RWPE1 (cell line): ENCODE data around the gene SAMD4A.
"Not testable (repeated sequence)": the region's sequence is repeated elsewhere in the genome, so short reads cannot be mapped to it uniquely, and the experiment has no call there.

ENCODE experiments used
- CTCF ChIA-PET: fragments of 350-600 bp; sonication (Branson Sonifier 250); formaldehyde crosslinking; extraction: SDS; loops from one replicate; lab custom pipeline; 2021; lab: Yijun Ruan, JAX
- POLR2A ChIA-PET: fragments of 400-600 bp; formaldehyde crosslinking; extraction: SDS; loops from one replicate; lab custom pipeline; 2020; ENCODE audit warnings: antibody characterized with exemption; ENCODE audit not compliant: low non-redundant PET; lab: Yijun Ruan, JAX
- DNase-seq: peaks from one replicate; pipeline ENCODE4 v3.0.0; 2012; ENCODE audit warnings: low spot score
- H3K27ac ChIP-seq: fragments of 450-650 bp; 2 replicates; pipeline ENCODE4 v1.5.1; 2017
- CTCF ChIP-seq: fragments of 450-650 bp; conservative IDR thresholded peaks from 2 replicates; pipeline ENCODE4 v1.5.1; 2017; ENCODE audit warnings: low read depth, mild to moderate bottlenecking

The SAMD4A gene

GRCh38 chr14:54749180-54749579 lies 182.3 kb downstream of the SAMD4A start:
- H3K27ac ChIP-seq: no peak overlapping the region; the same call in 1 of the 2 replicates
- POLR2A ChIA-PET: no interaction called here
- no peak for DNase-seq
- CTCF ChIA-PET: no interaction called here
- TF ChIP-seq CTCF: no peak

GRCh38 chr14:54749727-54750126 lies 182.8 kb downstream of the SAMD4A start:
- CTCF ChIA-PET: no interaction called here
- TF ChIP-seq CTCF: no peak
- POLR2A ChIA-PET: no interaction called here
- DNase-seq: no peak
- H3K27ac ChIP-seq: no peak overlapping the region

GRCh38 chr14:54752611-54753010 lies 185.7 kb downstream of the SAMD4A start:
- DNase-seq, POLR2A ChIA-PET, CTCF ChIA-PET, H3K27ac ChIP-seq: not testable (repeated sequence)

- H3K27ac ChIP-seq, POLR2A ChIA-PET, CTCF ChIA-PET, DNase-seq: not testable (repeated sequence)
These were observed 186.5 kb downstream of the SAMD4A start for GRCh38 chr14:54753396-54753795.

- no peak for TF ChIP-seq CTCF
- H3K27ac ChIP-seq: no peak overlapping the region
- CTCF ChIA-PET: interaction anchor here (0.7 kb wide), 1 partner anchor 222 kb away, joined by 4 read pairs; no protein-coding TSS in a partner anchor
- DNase-seq: no peak
- POLR2A ChIA-PET: no interaction called here
These were observed 187.2 kb downstream of the SAMD4A start for GRCh38 chr14:54754116-54754622.

GRCh38 chr14:54754623-54755386 lies 187.9 kb downstream of the SAMD4A start:
- ChIA-PET POLR2A (no interaction called here), CTCF (interaction anchor here (0.5 kb wide), 1 partner anchor 191 kb away, joined by 6 read pairs; no protein-coding TSS in a partner anchor)
- no peak overlapping the region for H3K27ac ChIP-seq
- TF ChIP-seq CTCF: no peak
- DNase-seq: no peak

- H3K27ac ChIP-seq: no peak overlapping the region
- POLR2A ChIA-PET: no interaction called here
- no peak for DNase-seq
- no peak for TF ChIP-seq CTCF
- CTCF ChIA-PET: interaction anchor here (0.6 to 1.2 kb wide), 5 partner anchors 17 to 831 kb away, joined by 3 to 5 read pairs (median 3); no protein-coding TSS in a partner anchor
These were observed 189.9 kb downstream of the SAMD4A start for GRCh38 chr14:54756656-54757392.
